NCI-H1105 (cell line): Measurements from ENCODE around the gene ATG5.

ENCODE experiments used
- DNase-seq: peaks from one replicate; lab custom pipeline; 2025; lab: John Stamatoyannopoulos, UW

The ATG5 gene

DNA sequence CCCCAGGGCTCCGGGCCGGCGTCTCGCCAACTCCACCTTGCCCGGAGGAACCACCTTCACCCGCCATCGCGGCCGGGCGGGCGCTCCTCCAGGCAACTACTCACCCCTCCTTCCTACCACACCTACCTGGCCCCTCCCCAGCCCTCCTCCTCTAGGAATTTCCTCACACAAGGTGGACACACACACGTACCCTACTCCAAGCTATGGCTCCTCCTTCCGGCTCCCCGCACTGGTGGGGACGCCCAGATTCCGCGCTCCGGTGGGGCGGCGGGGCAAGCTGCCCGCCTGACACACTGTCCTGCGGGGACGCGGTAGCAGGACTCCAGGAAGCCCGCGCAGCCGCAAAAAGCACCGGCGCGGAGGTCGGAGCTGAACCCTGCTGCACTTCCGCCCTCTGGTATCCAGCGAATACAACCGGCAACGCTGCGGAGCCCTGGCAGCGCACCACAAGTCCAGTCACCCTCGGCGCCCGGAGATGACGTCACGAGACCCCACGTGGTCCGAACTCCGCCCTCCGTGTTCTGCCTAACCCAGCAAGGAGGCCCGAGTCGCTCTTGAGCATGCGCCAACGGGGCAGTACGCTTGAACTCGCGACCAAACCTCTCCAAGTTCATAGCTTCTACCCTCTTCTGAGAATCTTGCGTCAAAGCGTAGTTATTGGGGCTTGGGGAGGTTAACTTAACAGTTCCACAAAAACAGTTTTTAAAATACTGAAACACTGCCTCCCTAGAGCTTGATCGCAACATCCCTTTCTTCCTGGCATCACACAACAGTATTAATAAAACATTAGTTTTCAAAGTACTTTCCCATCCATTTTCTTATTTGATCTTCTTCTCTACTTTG, at the start of gene ATG5:
TSS of gene ATG5 (minus strand) at position 425 of the 843 bp plus-strand sequence. CDS start 9,552 bp downstream, outside the sequence.
- DNase-seq, result peak; percentile 96

DNA sequence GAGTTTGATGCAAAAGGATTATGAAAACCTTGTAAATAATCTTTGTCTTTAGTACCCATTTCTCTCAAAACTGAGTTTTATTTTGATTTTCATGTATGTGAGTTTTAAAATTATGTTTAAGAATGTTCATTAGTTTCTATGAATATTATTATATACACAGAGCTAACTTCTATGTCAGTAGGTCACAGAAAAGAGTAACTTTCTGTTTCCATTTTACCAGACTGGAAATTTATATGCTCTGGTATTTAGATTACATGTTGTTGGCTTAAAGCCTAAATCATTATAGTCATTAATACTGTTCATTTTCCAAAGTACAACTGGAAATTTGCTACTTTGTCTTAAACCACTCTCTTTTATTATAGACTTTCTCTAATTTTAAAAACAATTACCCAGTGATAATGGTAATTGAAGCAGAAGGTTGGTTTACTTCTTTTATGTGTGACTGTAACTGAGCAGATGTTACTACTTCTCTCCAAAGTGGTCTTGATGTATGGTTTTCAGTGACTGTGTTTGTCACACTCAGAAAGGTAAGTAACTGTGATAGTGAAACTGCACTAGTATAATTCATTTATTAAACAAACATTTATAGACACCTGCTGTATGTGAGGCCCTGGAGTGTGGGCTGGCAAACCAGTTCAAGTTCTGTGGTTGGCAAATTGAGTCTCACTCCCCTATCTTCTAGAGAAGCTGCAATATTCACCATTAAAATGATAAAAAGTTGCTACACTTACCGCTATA, 48.1 kb upstream of the ATG5 start:
- no peak for DNase-seq

DNA sequence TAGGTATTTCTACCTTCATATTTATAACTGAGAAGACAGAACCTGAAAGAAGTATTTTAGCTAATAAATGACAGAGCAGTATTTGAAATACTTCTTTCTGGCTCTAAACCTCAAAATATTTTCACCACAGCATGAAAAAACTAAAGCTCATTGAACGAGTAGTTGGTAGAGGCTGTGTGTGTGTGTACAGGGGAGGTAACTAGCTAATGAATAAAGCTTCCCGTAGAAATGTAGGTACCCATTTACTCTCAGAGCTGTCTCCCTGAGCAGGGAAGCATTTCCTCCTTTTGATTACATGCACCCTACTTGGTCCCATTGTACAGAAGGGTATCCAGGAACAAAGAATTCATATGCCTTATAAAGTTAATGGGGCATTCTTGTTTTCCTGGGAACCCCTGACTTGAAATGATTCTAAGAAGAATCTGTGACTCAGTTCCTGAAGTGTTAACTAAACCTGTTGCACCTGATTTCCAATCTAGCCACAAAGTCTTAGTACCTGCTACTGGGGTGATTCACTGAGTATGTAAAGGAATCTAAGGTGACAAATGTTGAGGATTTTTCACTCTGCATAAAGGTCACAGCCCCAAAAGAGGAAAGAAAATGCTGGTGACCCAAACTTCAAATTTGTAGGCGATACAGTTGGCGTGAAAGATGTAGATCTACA, 47.4 kb upstream of the ATG5 start:
- no peak for DNase-seq

DNA sequence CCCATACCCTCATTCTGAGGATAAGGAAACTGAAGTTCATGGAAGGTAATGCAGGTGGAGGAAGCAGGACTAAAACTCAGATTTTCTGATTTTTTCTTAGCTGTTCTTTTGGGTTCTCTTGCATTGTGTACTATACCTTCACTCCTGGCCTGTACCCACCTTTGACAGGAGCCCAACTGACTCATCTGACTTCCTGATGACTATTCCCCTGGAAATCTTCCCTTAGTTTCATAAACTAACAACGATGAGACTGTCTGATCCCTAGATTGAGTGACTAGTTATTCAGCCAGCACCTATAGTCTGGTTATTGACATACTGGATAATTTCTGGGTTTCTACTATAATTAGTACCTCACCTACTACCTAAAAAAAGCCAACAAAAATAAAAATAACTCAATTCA, 45.1 kb upstream of the ATG5 start:
- no peak for DNase-seq

DNA sequence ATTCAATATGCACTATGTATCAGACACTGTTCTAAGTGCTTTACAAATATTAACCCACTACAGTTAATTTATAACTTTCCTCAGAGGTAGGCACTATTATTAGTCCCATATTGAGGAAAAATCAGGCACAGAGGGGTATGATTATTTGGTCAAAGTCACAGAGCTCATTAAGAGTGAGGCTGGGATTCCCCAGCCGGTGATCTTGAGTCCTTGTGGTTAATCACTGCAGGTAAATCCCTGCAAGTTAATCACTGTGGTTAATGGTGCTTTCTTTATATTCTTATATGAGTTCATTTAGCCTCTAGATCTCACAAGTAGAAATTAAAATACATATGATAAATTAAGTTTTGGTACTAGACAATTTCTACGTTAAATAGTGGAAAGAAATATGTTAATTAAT, 44.2 kb upstream of the ATG5 start:
- no peak for DNase-seq

DNA sequence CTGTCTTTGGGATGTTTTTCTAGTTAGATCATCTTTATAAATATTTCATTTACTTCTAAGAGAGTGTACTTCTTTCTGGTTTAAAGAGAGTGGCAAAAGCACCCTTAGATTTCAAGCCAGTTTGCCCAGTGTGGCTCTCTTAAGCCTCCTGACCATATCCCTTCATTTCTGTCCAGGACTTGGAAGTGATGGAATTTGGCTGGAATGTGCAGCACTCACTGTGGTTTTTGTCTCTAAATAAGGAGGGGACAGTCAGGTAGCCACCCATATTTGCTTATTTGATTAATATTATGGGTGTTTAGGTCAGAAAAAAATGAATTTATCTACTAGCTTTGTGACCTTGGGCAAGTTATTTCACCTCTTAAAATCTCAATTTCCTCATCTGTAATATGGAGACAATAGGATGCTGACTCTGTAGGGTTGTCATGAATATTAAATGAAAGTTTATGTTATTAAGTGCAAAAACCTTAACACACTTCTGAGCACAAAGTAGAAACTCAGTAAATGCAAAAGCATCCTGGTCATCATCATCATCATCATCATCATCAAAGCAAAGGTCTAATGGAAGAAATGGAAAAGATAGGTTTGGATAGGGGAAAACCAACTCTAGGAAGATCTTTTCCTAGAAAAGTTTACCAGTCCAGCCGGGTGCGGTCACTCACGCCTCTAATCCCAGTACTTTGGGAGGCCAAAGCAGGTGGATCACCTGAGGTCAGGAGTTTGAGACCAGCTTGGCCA, 38.0 kb upstream of the ATG5 start:
- no peak for DNase-seq

DNA sequence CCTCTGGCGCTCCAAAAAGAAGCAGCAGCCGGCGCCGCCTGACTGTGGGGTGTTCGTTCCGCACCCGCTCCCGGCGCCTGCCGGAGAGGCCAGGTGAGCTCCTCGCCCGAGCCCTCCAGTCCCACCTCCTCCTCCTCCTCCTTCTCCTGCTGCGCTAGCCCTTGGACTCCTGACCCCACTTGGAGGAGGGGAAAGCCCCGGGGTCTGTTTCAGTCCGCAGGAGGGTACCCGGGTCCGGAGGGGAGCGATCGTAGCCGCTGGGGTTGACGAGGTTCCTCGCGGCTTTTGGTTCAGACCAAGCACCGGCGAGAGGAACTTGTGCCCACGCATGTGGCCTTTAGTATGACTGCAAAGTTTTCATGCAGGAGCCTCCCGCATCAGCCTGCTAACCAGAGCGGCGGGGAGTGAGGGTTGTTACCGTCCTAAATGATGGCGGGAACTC, 35.5 kb upstream of the ATG5 start:
- DNase-seq, result peak; percentile 46

DNA sequence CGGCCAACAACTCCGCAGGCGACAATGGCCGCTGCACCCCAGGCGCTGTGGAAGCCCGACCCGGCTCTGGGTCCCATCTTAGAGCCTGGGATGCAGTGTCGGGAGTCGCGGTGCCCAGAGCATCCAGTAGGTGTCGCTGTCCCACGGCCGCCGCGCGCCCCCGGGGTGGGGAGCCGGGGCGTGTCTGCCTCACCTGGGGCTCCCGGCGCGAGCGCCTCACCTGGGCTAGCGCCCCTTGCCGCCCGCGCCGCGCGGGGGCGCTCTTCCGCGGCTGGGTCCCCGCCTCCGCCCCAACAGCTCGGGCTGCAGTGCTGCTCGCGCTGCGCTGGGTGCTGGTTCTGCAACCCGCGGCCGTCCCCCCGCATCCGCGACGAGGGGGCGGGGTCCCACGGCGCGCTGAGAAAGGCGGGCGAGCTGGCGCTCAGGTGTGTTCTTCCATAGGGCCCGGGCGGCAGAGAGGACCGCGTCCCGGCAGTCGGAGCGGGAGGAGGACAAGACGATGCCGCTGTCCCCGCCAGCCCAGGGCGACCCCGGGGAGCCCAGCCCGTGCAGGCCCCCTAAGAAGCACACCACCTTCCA, 34.9 kb upstream of the ATG5 start, which contains the start of gene CRYBG1:
TSS of gene CRYBG1 (plus strand) at position 308 of the 579 bp plus-strand sequence. CDS start at position 500, 192 bp downstream.
- peak; percentile 82 for DNase-seq

DNA sequence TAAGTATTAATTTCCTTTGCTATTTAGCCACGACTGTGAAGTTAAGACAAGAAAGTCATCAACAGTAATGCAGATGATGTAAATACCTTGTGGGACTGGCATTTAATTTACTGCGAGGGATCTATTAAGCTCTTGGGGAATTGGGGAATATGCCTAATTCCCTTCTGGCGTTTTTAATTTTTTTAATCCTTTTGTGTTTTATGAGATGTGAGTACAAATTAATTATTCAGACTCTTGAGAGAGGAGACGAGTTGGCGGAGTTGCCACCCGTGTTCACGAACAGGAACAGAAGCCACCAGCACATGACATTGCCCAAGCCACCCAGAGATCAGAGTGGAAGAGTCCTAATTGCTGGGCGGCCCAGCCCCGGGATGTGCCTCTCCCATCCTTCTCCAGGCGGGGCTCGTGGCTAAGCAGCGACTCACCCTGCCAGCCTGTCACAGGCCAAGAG, 34.4 kb upstream of the ATG5 start:
- no peak for DNase-seq

DNA sequence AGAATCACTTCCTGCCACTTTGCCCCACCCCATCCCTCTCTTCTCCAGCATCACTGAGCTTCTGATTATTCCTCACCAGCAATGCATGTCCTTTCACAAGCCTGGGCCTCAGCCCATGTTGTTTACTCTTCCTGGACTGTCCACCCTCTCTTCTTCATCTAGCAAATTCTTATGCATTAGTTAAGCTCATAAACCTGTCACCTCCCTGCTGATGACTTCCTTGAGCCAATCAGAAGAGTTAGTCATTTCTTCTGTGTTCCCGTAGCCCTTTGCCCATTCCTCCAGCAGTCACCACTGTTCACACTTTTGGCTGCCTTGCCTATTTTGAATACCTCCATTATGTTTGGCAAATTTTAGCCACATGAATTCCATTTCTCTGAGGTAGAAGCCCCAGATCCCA, 30.8 kb upstream of the ATG5 start:
- no peak for DNase-seq

DNA sequence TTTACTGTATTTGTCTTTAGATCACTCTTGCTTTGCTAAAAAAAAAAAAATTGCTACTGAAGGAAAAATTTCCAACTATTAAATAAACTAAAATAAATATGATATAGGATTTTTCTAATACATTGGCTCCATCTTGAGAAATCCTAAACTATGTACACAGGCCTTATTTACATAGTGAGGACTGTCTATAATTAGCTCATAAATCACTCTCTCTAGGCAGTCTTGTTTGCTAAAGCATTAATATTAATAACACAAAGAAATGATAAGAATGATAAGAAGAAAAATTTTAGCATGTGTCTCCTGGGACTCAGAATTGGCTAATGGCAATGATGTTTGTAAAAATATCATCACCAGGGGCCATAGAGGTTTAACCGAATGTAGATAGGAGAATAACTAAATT, 21.7 kb upstream of the ATG5 start:
- DNase-seq, result peak; percentile 52

DNA sequence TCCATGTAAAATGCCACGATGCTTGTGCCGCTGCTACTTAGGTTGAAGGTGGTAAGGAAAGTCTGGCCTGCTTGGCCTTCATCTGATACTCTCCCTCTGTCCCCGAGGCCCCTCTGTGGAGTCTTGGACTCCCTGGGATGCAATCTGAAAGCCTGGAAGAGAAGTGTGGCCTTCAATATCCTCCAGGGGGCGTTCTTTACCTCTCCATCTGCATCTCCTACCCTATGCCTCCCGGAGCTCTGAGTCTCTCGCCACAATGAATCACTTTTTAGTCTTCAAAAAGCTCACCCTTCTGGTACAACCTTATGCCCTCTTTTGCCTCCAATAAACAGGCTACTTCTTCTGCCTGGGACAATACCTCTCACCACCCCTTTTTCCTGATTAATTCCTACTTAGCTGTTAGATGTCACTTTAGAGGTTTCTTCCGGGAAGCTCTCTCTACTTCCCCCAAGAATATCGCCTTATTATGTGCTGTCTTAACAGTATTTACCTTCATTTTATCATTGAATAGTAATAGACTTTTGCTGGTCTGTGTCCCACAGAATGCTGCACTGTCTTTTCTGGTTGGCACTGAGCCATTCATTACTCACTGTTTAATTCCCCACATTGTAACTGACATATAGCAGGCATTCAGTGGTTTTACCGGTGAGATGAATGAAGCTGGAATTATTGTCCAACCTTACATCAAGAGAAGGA, 13.9 kb upstream of the ATG5 start:
- peak; percentile 71 for DNase-seq

DNA sequence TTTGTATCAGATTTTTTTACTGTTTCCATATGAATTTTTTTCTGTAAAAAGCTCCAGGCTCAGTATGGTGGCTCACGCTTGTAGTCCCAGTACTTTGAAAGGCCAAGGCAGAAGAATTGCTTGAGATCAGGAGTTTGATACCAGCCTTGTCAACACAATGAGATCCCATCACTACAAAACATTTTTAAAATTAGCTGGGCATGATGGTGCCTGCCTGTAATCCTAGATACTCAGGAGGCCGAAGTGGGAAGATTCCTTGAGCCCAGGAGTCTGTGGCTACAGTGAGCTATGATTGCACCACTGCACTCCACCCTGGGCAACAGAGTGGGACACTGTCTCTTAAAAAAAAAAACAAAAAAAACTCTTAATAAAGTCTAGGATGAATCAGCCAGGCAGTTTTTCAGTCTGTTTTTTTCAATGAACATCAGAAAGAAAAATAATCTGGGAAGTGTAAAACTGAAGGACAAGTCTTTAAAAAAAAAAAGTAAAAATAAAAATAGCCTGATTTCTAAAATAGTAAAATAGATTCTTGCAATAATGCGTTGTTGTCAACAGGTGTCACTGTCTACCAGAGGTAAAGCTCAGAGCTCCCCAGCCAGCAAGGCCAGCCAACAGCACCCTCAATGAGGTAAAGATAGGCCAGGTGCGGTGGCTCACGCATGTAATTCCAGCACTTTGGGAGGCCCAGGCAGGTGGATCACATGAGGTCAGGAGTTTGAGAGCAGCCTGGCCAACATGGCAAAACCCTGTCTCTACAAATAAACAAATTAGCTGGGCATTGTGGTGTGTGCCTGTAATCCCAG, 9.3 kb upstream of the ATG5 start:
- peak; percentile 30 for DNase-seq

DNA sequence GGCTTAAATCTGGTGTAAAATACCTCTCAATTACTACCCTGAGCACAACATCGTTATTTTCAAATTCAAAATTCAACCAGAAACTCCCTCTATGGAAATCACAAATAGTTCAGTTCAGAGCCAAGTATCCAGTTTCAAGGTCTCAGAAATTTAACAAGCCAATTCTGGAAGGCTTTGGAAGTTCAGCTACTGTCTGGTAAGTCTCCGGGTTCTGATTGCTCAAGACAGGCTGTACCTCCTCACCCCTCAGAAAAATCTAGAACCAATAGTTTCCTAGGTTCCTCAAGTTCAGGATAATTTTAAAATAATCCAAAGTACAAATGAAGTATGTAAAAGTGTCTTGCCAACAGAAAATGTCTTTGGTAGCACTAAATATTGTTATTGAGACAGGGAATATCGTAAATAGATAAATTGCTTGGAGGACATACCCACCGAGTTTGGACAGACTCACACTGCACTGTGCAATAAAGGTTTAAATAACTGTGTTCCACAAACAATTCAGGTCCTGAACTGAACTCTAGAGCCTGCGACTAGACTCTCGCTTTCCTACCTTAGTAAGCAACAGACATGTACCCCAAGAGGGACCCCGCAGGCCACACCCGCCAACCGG, 729 bp downstream of the ATG5 start:
- no peak for DNase-seq

DNA sequence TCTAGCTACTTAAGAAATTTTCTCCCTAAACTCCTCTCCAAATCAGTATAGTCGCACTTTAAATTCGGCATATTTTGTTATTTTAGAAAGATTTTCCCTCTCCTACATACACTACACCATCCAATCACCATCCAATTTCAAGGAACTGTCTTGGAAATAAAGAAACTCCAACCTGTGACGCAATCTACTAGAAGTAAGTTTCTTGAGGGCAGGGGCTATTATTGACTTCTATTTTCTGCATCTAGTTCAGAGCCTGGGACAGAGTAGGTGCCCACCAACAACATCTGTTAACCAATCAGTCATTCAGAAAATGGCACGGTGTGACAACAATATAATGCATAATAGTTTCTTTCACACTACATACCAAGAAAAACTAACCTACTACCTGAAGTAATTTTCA, 3.6 kb downstream of the ATG5 start:
- no peak for DNase-seq

DNA sequence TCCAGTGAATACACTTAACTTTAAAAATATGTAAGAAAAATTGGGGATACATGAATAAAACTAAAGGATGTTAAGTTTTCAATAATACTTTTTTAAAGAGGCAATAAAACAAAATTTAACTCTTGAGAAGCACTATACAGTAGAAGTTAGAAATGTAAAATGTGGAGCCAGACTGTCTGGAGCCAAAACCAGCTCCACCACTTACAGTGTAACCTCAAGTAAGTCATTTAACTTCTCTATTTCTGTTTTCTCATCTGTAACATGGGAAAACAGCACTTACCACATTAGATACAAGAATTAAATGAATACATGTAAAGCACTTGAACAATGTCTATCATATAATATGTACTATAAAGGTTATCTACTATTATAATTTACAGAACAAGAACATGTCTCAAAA, 6.7 kb downstream of the ATG5 start:
- peak; percentile 51 for DNase-seq

DNA sequence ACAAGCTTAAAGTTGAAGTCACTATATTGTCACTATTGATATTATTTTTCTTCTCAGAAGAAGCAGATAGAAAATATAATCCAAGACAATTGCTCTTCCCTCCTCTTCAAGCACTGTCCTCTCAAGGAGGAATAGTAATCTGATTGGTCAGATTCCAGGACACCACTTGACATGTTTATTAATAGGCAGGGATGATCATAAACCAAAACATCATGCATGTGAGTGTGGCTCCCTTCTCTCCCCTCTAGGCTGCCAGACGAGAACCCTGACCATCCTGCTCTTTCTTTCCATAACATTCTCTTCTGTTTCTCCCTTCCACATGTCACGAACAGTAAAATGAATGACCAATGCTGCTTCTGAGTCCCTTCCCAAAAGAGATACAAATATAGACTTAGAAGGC, 7.5 kb downstream of the ATG5 start:
- DNase-seq, result no peak

DNA sequence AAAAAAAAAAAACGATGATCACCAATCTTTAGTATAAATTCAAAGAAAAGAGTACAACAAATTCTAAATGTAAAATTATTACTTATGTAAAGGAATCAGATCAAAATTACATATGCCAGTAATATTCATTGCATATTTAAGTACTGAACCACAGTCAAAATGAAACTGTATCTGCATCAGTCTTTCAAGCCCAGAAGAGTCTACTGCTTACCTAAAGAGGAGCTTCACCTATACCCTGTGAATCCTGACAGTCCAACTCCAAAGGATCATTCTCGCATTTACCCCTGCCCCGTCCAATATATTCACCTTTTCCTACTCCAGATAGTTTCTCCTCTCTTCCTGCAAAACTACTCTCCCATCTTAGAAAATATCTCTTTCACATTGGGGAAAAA, 9.2 kb downstream of the ATG5 start:
- DNase-seq, result no peak

DNA sequence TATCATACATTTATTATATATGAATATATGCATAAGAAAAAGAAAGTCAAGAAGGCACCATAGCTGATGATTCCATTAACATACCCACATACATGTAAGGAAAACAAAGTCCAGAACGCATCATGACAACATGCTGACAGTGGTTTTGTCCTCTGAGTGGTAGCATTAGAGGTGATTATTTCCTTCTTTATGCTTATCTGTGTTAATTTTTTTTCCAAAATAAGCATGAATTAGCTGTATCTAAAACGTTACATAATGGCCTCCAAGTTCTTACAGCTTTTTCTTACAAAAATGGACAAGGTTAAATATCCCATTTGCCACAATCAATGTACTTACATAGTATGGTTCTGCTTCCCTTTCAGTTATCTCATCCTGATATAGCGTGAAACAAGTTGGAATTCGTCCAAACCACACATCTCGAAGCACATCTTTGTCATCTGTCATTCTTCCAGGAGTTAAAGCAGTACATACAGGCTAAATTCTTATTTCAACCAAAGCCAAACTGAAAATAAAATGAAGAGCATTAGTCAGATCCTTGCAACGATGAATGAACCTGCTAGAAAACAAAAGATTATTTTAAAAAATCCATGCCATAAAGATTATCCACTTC, 9.7 kb downstream of the ATG5 start:
- DNase-seq, result peak; percentile 38
